HepG2 (cell line): ENCODE measurements around the gene VWCE. TPM values are rescaled to one million over a fixed set of nuclear protein-coding genes. Genes with fewer than 3 reads are reported as not detected.

Source experiments
- BHLHE40 ChIP-seq: IDR thresholded peaks from 2 replicates; pipeline ENCODE4 v1.6.1; 2011; ENCODE audit warnings: low read length, improper control_type of control experiment
- CAMTA2 ChIP-seq: sonication (generic); formaldehyde crosslinking; IDR thresholded peaks from 2 replicates; pipeline ENCODE4 v1.4.0; 2020; ENCODE audit warnings: mild to moderate bottlenecking, missing genetic modification reagents, borderline replicate concordance
- ERF ChIP-seq: IDR thresholded peaks from 2 replicates; pipeline ENCODE4 v1.6.1; 2018; ENCODE audit warnings: missing biosample characterization, missing genetic modification reagents
- HOXA5 ChIP-seq: sonication (generic); formaldehyde crosslinking; IDR thresholded peaks from 2 replicates; pipeline ENCODE4 v1.4.0; 2020; ENCODE audit warnings: missing genetic modification reagents
- HOXA9 ChIP-seq: sonication (generic); formaldehyde crosslinking; IDR thresholded peaks from 2 replicates; pipeline ENCODE4 v1.8.1; 2022; ENCODE audit warnings: missing genetic modification reagents, mild to moderate bottlenecking, moderate library complexity, borderline replicate concordance
- PHF8 ChIP-seq: sonication (generic); formaldehyde crosslinking; IDR thresholded peaks from 2 replicates; pipeline ENCODE4 v1.5.0; 2020; ENCODE audit warnings: missing genetic modification reagents
- PITX1 ChIP-seq: sonication (generic); formaldehyde crosslinking; IDR thresholded peaks from 2 replicates; pipeline ENCODE4 v1.5.1; 2020; ENCODE audit warnings: mild to moderate bottlenecking, missing genetic modification reagents
- RBAK ChIP-seq: sonication (generic); formaldehyde crosslinking; IDR thresholded peaks from 2 replicates; pipeline ENCODE4 v1.5.1; 2020; ENCODE audit warnings: mild to moderate bottlenecking, missing genetic modification reagents
- ZNF343 ChIP-seq: sonication (generic); formaldehyde crosslinking; IDR thresholded peaks from 2 replicates; pipeline ENCODE4 v1.4.0; 2020; ENCODE audit warnings: mild to moderate bottlenecking, missing genetic modification reagents
- polyA plus RNA-seq, 8 experiments: library from polyadenylated mRNA; depleted of rRNA in 3 of 8; stranded (reverse) in 7 of 8; unstranded in 1 of 8; fragments of >200 nt; fragmentation: Illumina TruSeq in 4 of 8; extraction: Trizol in 4 of 8; gene quantifications; 2 replicates each; pipeline versions ENCODE4 v1.2.1 to v1.2.3, GENCODE V29; 2011 to 2016; ENCODE audit warnings: low read depth in 4 of 8, missing spikeins in 1 of 8, mixed read lengths in 1 of 8; ENCODE audit not compliant: insufficient read depth in 1 of 8
- total RNA-seq, 5 experiments: library from RNA; depleted of rRNA; stranded (reverse); fragments of >200 nt; fragmentation: Illumina TruSeq; extraction: Trizol; gene quantifications; 2 replicates each; pipeline ENCODE4 v1.2.3, GENCODE V29; 2016; ENCODE audit warnings: low read depth in 1 of 5
- TF ChIP-seq, protein P1 (sequence below): sonication (generic); formaldehyde crosslinking; IDR thresholded peaks from 2 replicates; pipeline ENCODE4 v1.9.0; 2021; ENCODE audit warnings: missing genetic modification reagents, mild to moderate bottlenecking, borderline replicate concordance
- TF ChIP-seq, protein P2 (sequence below): sonication (generic); formaldehyde crosslinking; IDR thresholded peaks from 2 replicates; pipeline ENCODE4 v1.8.0; 2022; ENCODE audit warnings: mild to moderate bottlenecking, missing genetic modification reagents, moderate library complexity
- TF ChIP-seq, protein P3 (sequence below): sonication (generic); formaldehyde crosslinking; IDR thresholded peaks from 2 replicates; pipeline ENCODE4 v1.5.1; 2020; ENCODE audit warnings: missing genetic modification reagents, mild to moderate bottlenecking, borderline replicate concordance
- TF ChIP-seq, protein P4 (sequence below): IDR thresholded peaks from 2 replicates; pipeline ENCODE4 v1.6.1; 2016; ENCODE audit warnings: missing compliant biosample characterization, missing genetic modification reagents, borderline replicate concordance
- TF ChIP-seq, protein P5 (sequence below): sonication (generic); formaldehyde crosslinking; IDR thresholded peaks from 2 replicates; pipeline ENCODE4 v1.4.0; 2020; ENCODE audit warnings: missing genetic modification reagents
- TF ChIP-seq, protein P6 (sequence below), 2 experiments: sonication (generic) in 1 of 2; formaldehyde crosslinking in 1 of 2; IDR thresholded peaks; 2 replicates each; pipeline versions ENCODE4 v1.4.0 to v1.6.1; 2016 to 2020; ENCODE audit warnings: borderline replicate concordance in 1 of 2, low read depth in 1 of 2, mild to moderate bottlenecking in 1 of 2, missing genetic modification reagents in 1 of 2
- TF ChIP-seq, protein P7 (sequence below): IDR thresholded peaks from 2 replicates; pipeline ENCODE4 v1.6.1; 2016

The VWCE gene
- total and polyA plus RNA-seq, 2 of the 13 experiments (the other 11 are each of a cell fraction or from before 2014, with no cell fraction given): 27.6 to 58.3 TPM

DNA sequence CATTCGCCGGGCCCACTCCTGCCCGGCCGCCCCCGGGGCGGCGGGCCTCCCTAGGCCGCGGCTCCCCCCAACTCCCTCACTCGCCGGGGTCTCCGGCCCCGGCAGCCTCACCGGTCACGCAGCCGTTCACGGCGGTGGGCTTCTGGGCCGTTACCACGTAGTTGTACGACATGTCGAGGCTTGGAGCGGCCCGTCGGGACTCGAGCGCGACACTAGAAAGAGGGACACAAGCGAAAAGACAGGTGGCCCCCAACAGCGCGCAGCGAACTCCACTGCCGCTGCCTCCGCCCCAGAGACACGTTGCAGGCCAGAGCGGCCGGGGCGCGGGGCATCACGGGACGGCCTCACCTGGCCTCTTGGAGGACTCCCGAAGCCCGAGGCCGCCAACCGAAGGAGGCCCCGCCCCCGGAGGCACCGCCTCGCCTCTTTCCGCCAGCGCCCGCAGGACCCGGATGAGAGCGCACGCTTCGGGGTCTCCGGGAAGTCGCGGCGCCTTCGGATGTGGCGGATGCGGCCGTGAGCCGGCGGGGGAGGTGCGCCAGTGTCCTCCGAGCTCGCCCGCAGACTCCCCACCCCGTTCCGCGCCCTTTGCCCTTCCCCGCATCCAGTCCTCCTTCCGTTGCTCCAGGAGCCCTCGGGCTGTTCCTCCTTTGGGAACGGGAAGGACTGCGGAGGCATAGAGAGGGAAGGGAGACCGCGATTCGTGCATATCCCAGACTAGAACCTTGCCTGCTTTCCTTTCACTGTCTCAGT is 37.9 kb upstream of the VWCE start, which contains the start of the genes DDB1 and TKFC (continued):
- TF ChIP-seq, protein P1, sequence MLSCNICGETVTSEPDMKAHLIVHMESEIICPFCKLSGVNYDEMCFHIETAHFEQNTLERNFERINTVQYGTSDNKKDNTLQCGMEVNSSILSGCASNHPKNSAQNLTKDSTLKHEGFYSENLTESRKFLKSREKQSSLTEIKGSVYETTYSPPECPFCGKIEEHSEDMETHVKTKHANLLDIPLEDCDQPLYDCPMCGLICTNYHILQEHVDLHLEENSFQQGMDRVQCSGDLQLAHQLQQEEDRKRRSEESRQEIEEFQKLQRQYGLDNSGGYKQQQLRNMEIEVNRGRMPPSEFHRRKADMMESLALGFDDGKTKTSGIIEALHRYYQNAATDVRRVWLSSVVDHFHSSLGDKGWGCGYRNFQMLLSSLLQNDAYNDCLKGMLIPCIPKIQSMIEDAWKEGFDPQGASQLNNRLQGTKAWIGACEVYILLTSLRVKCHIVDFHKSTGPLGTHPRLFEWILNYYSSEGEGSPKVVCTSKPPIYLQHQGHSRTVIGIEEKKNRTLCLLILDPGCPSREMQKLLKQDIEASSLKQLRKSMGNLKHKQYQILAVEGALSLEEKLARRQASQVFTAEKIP (CRISPR knock-in tag): no peak
- TF ChIP-seq ERF (CRISPR knock-in tag): 0 out of 2 replicates have a peak, but pooled peaks have one; percentile 65
- TF ChIP-seq CAMTA2: no peak; the same call in 1 of the 2 replicates
- TF ChIP-seq, protein P2, sequence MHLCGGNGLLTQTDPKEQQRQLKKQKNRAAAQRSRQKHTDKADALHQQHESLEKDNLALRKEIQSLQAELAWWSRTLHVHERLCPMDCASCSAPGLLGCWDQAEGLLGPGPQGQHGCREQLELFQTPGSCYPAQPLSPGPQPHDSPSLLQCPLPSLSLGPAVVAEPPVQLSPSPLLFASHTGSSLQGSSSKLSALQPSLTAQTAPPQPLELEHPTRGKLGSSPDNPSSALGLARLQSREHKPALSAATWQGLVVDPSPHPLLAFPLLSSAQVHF (CRISPR knock-in tag): no peak
- TF ChIP-seq, protein P3, sequence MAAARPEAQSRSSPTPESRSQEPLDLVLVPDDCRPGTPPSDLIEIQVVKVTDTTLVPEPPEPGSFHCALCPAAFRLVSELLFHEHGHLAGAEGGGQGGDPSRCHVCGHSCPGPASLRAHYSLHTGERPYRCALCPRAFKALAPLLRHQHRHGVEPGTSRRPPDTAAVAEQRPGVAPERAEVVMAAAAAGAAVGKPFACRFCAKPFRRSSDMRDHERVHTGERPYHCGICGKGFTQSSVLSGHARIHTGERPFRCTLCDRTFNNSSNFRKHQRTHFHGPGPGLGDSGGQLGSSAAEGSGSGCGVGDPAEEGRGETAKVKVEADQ (CRISPR knock-in tag): 0 out of 2 replicates have a peak, but pooled peaks have one; percentile 73
- peak; percentile 98 for TF ChIP-seq PHF8 (CRISPR knock-in tag)
- peak; percentile 40; the same call in 1 of the 2 replicates for TF ChIP-seq BHLHE40
- TF ChIP-seq, protein P4, sequence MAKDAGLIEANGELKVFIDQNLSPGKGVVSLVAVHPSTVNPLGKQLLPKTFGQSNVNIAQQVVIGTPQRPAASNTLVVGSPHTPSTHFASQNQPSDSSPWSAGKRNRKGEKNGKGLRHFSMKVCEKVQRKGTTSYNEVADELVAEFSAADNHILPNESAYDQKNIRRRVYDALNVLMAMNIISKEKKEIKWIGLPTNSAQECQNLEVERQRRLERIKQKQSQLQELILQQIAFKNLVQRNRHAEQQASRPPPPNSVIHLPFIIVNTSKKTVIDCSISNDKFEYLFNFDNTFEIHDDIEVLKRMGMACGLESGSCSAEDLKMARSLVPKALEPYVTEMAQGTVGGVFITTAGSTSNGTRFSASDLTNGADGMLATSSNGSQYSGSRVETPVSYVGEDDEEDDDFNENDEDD (CRISPR knock-in tag): peak; percentile 53; the same call in 1 of the 2 replicates
- TF ChIP-seq HOXA5 (CRISPR knock-in tag): peak; percentile 64
- TF ChIP-seq RBAK: no peak
- TF ChIP-seq, protein P5, sequence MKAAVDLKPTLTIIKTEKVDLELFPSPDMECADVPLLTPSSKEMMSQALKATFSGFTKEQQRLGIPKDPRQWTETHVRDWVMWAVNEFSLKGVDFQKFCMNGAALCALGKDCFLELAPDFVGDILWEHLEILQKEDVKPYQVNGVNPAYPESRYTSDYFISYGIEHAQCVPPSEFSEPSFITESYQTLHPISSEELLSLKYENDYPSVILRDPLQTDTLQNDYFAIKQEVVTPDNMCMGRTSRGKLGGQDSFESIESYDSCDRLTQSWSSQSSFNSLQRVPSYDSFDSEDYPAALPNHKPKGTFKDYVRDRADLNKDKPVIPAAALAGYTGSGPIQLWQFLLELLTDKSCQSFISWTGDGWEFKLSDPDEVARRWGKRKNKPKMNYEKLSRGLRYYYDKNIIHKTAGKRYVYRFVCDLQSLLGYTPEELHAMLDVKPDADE (CRISPR knock-in tag): no peak; the same call in 1 of the 2 replicates
- no peak for TF ChIP-seq HOXA9 (CRISPR knock-in tag)
- TF ChIP-seq, protein P6, sequence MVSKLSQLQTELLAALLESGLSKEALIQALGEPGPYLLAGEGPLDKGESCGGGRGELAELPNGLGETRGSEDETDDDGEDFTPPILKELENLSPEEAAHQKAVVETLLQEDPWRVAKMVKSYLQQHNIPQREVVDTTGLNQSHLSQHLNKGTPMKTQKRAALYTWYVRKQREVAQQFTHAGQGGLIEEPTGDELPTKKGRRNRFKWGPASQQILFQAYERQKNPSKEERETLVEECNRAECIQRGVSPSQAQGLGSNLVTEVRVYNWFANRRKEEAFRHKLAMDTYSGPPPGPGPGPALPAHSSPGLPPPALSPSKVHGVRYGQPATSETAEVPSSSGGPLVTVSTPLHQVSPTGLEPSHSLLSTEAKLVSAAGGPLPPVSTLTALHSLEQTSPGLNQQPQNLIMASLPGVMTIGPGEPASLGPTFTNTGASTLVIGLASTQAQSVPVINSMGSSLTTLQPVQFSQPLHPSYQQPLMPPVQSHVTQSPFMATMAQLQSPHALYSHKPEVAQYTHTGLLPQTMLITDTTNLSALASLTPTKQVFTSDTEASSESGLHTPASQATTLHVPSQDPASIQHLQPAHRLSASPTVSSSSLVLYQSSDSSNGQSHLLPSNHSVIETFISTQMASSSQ (IDR thresholded peaks at IDR 0.05; ENCODE audit: low read depth): no peak
- TF ChIP-seq, protein P6 (CRISPR knock-in tag; IDR thresholded peaks at IDR 0.05; ENCODE audit: borderline replicate concordance): no peak
- TF ChIP-seq PITX1 (CRISPR knock-in tag): peak; percentile 53; the same call in 1 of the 2 replicates
- TF ChIP-seq ZNF343 (CRISPR knock-in tag): peak; percentile 77
- TF ChIP-seq, protein P7, sequence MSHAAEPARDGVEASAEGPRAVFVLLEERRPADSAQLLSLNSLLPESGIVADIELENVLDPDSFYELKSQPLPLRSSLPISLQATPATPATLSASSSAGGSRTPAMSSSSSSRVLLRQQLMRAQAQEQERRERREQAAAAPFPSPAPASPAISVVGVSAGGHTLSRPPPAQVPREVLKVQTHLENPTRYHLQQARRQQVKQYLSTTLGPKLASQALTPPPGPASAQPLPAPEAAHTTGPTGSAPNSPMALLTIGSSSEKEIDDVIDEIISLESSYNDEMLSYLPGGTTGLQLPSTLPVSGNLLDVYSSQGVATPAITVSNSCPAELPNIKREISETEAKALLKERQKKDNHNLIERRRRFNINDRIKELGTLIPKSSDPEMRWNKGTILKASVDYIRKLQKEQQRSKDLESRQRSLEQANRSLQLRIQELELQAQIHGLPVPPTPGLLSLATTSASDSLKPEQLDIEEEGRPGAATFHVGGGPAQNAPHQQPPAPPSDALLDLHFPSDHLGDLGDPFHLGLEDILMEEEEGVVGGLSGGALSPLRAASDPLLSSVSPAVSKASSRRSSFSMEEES (CRISPR knock-in tag): peak; percentile 70
